ENCODE results near the gene NMS.

The NMS gene

DNA sequence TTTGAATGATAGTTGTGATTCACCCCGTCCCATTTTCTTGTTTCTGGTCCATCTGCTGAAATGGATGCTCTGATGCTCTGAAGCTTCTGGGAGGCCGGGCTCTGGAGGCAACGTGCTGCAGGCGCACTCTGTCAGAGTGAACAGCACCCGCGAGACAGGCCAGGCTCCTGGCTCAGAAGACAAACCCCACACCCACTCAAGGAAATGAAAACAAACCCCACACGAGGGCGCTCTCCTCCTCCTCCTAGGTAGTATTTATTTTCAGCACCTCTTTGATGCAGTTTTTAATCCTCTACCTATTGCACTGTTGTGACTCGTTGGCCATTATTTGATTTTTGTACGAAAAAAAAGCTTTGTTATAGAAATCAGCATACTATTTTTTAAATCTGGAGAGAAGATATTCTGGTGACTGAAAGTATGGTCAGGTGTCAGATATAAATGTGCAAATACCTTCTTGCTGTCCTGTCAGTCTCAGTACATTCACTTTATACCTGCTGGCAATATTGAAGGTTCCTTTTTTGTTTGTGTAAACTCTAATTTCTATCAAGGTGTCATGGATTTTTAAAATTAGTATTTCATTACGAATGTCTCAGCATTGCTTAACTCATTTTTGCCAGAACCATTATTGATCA is 42.5 kb upstream of the NMS start:
- Histone ChIP-seq H3K4me1 (ENCODE audit: control insufficient read depth in 2 of 2, insufficient read depth in 1 of 2, low read depth in 1 of 2, low read length in 2 of 2) (no peaks in the 10 kb centered on the region), H3K18ac (ENCODE audit: low read length) (no peak overlapping the region), H2BK12ac (ENCODE audit: low read length) (no peak overlapping the region), H3K9ac (ENCODE audit: low read depth, low read length, poor library complexity) (no peak overlapping the region), H3K27ac (replicated peaks; ENCODE audit: low read length) (no peak overlapping the region), H2AK5ac (ENCODE audit: low read depth, low read length) (no peak overlapping the region), H4K8ac (ENCODE audit: low read depth, low read length) (no peak overlapping the region), H3K4ac (ENCODE audit: low read length) (no peak overlapping the region), H3K4me3 (ENCODE audit: low read length in 2 of 2) (no peak overlapping the region), H3K23ac (ENCODE audit: low read depth, low read length, poor library complexity) (no peak overlapping the region), H3K27me3 (ENCODE audit: control insufficient read depth in 3 of 3, insufficient read depth in 3 of 3, low read depth in 1 of 3, low read length in 3 of 3) (peaks cover 0 to 6% (median 0%) of the 10 kb centered on the region in 3 experiments), H3K36me3 (replicated peaks in 1 of 2; ENCODE audit: control insufficient read depth in 2 of 2, insufficient read depth in 2 of 2, low read length in 2 of 2) (no peaks in the 10 kb centered on the region), H3K4me2 (ENCODE audit: insufficient read depth, low read length, poor library complexity, severe bottlenecking) (no peak overlapping the region), H2AFZ (ENCODE audit: low read length) (no peak overlapping the region), H3K79me1 (ENCODE audit: low read depth, low read length) (no peaks in the 10 kb centered on the region), H3K14ac (ENCODE audit: low read length) (no peak overlapping the region), H2BK15ac (ENCODE audit: low read length) (no peak overlapping the region), H3K9me3 (replicated peaks in 1 of 2; ENCODE audit: control insufficient read depth in 2 of 2, insufficient read depth in 1 of 2, low read depth in 1 of 2, low read length in 2 of 2) (peaks cover 0 to 2% of the 10 kb centered on the region in 2 donors), H4K91ac (ENCODE audit: low read depth, low read length, poor library complexity) (no peak overlapping the region), H2BK5ac (ENCODE audit: low read length) (no peak overlapping the region), H2BK120ac (ENCODE audit: low read depth, low read length) (no peak overlapping the region)
- WGBS, 2 donors (ENCODE audit: extremely low coverage in 2 of 2, insufficient read length in 2 of 2, insufficient replicate concordance in 1 of 2): no CpG with 5 or more reads among the region's 11 CpGs
- no peak for DNase-seq (ENCODE audit: low spot score)

GRCh38 chr2:100429726-100430125 is 40.6 kb upstream of the NMS start:
- Histone ChIP-seq H4K91ac (ENCODE audit: low read depth, low read length, poor library complexity) (no peak overlapping the region), H2BK15ac (ENCODE audit: low read length) (no peak overlapping the region), H2AK5ac (ENCODE audit: low read depth, low read length) (no peak overlapping the region), H3K4me3 (ENCODE audit: low read length in 2 of 2) (no peak overlapping the region), H3K4me2 (ENCODE audit: insufficient read depth, low read length, poor library complexity, severe bottlenecking) (no peak overlapping the region), H3K27me3 (ENCODE audit: control insufficient read depth in 3 of 3, insufficient read depth in 3 of 3, low read depth in 1 of 3, low read length in 3 of 3) (peaks cover 0 to 6% (median 0%) of the 10 kb centered on the region in 3 experiments), H3K14ac (ENCODE audit: low read length) (no peak overlapping the region), H3K23ac (ENCODE audit: low read depth, low read length, poor library complexity) (no peak overlapping the region), H4K8ac (ENCODE audit: low read depth, low read length) (no peak overlapping the region), H3K4ac (ENCODE audit: low read length) (no peak overlapping the region), H3K9ac (ENCODE audit: low read depth, low read length, poor library complexity) (no peak overlapping the region), H2BK5ac (ENCODE audit: low read length) (no peak overlapping the region), H3K36me3 (replicated peaks in 1 of 2; ENCODE audit: control insufficient read depth in 2 of 2, insufficient read depth in 2 of 2, low read length in 2 of 2) (no peaks in the 10 kb centered on the region), H3K4me1 (ENCODE audit: control insufficient read depth in 2 of 2, insufficient read depth in 1 of 2, low read depth in 1 of 2, low read length in 2 of 2) (no peaks in the 10 kb centered on the region), H2BK120ac (ENCODE audit: low read depth, low read length) (no peak overlapping the region), H3K27ac (replicated peaks; ENCODE audit: low read length) (no peak overlapping the region), H2AFZ (ENCODE audit: low read length) (no peak overlapping the region), H3K9me3 (replicated peaks in 1 of 2; ENCODE audit: control insufficient read depth in 2 of 2, insufficient read depth in 1 of 2, low read depth in 1 of 2, low read length in 2 of 2) (peaks cover 0 to 2% of the 10 kb centered on the region in 2 donors), H3K79me1 (ENCODE audit: low read depth, low read length) (no peaks in the 10 kb centered on the region), H2BK12ac (ENCODE audit: low read length) (no peak overlapping the region), H3K18ac (ENCODE audit: low read length) (no peak overlapping the region)
- no CpG with 5 or more reads among the region's 1 CpG for WGBS, 2 donors (ENCODE audit: extremely low coverage in 2 of 2, insufficient read length in 2 of 2, insufficient replicate concordance in 1 of 2)
- DNase-seq (ENCODE audit: low spot score): no peak

DNA sequence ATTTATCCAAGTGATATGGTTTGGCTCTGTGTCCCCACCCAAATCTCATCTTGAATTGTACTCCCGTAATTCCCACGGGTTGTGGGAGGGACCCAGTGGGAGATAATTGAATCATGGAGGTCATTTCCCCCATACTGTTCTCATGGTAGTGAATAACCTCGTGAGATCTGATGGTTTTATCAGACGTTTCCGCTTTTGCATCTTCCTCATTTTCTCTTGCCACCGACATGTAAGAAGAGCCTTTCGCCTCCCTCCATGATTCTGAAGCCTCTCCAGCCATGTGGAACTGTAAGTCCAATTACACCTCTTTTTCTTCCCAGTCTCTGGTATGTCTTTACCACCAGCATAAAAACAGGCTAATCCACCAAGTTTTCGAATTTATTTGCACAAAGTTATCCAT is 32.5 kb upstream of the NMS start:
- no peak overlapping the region for H3K4ac ChIP-seq (ENCODE audit: low read length)
- H2BK5ac ChIP-seq (ENCODE audit: low read length): no peak overlapping the region
- H3K18ac ChIP-seq (ENCODE audit: low read length): no peak overlapping the region
- no peak overlapping the region for H3K14ac ChIP-seq (ENCODE audit: low read length)
- no peak overlapping the region for H2AK5ac ChIP-seq (ENCODE audit: low read depth, low read length)
- no peaks in the 10 kb centered on the region for H3K9me3 ChIP-seq (replicated peaks in 1 of 2; ENCODE audit: control insufficient read depth in 2 of 2, insufficient read depth in 1 of 2, low read depth in 1 of 2, low read length in 2 of 2)
- no peaks in the 10 kb centered on the region for H3K36me3 ChIP-seq (replicated peaks in 1 of 2; ENCODE audit: control insufficient read depth in 2 of 2, insufficient read depth in 2 of 2, low read length in 2 of 2)
- H3K9ac ChIP-seq (ENCODE audit: low read depth, low read length, poor library complexity): no peak overlapping the region
- H3K27ac ChIP-seq (replicated peaks; ENCODE audit: low read length): no peak overlapping the region
- H2BK12ac ChIP-seq (ENCODE audit: low read length): no peak overlapping the region
- H4K8ac ChIP-seq (ENCODE audit: low read depth, low read length): no peak overlapping the region
- no peak overlapping the region for H3K23ac ChIP-seq (ENCODE audit: low read depth, low read length, poor library complexity)
- DNase-seq (ENCODE audit: low spot score): no peak
- H3K4me1 ChIP-seq (ENCODE audit: control insufficient read depth in 2 of 2, insufficient read depth in 1 of 2, low read depth in 1 of 2, low read length in 2 of 2): no peaks in the 10 kb centered on the region
- H2BK15ac ChIP-seq (ENCODE audit: low read length): no peak overlapping the region
- no peak overlapping the region for H3K4me3 ChIP-seq (ENCODE audit: low read length in 2 of 2)
- no CpG with 5 or more reads among the region's 8 CpGs for WGBS, 2 donors (ENCODE audit: extremely low coverage in 2 of 2, insufficient read length in 2 of 2, insufficient replicate concordance in 1 of 2)
- no peak overlapping the region for H3K4me2 ChIP-seq (ENCODE audit: insufficient read depth, low read length, poor library complexity, severe bottlenecking)
- H2BK120ac ChIP-seq (ENCODE audit: low read depth, low read length): no peak overlapping the region
- no peaks in the 10 kb centered on the region for H3K79me1 ChIP-seq (ENCODE audit: low read depth, low read length)
- no peak overlapping the region for H4K91ac ChIP-seq (ENCODE audit: low read depth, low read length, poor library complexity)
- H3K27me3 ChIP-seq (ENCODE audit: control insufficient read depth in 3 of 3, insufficient read depth in 3 of 3, low read depth in 1 of 3, low read length in 3 of 3): no peaks in the 10 kb centered on the region
- no peak overlapping the region for H2AFZ ChIP-seq (ENCODE audit: low read length)

DNA sequence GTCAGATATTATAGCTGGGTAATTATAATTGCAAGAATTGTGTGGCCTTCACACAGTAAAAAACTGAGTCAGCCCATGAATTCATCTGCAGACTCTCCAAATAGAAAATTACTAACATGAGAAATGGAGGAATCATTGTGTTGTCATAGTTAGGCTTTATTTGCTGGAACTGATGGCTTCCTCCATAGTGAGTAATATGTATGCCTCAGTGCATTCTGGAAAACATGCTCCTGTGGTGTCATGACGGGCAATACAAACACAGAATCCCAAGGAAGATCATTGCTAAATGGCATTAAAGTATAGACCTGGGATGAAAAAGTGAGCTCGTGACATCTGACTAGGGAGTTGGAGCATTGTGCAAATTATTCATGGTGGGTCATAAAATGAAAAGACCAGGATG is 23.6 kb upstream of the NMS start:
- no peak overlapping the region for H2BK120ac ChIP-seq (ENCODE audit: low read depth, low read length)
- no peak overlapping the region for H2BK15ac ChIP-seq (ENCODE audit: low read length)
- no peak for DNase-seq (ENCODE audit: low spot score)

More for the DNA sequence above, 23.6 kb upstream of the NMS start:
- no peak overlapping the region for H3K18ac ChIP-seq (ENCODE audit: low read length)
- H3K27ac ChIP-seq (replicated peaks; ENCODE audit: low read length): no peak overlapping the region
- H3K36me3 ChIP-seq (replicated peaks in 1 of 2; ENCODE audit: control insufficient read depth in 2 of 2, insufficient read depth in 2 of 2, low read length in 2 of 2): no peaks in the 10 kb centered on the region
- WGBS, 2 donors (ENCODE audit: extremely low coverage in 2 of 2, insufficient read length in 2 of 2, insufficient replicate concordance in 1 of 2): no CpG with 5 or more reads among the region's 2 CpGs
- H3K79me1 ChIP-seq (ENCODE audit: low read depth, low read length): no peaks in the 10 kb centered on the region
- no peak overlapping the region for H3K4ac ChIP-seq (ENCODE audit: low read length)
- no peak overlapping the region for H2AFZ ChIP-seq (ENCODE audit: low read length)
- H3K4me1 ChIP-seq (ENCODE audit: control insufficient read depth in 2 of 2, insufficient read depth in 1 of 2, low read depth in 1 of 2, low read length in 2 of 2): no peaks in the 10 kb centered on the region
- H3K9me3 ChIP-seq (replicated peaks in 1 of 2; ENCODE audit: control insufficient read depth in 2 of 2, insufficient read depth in 1 of 2, low read depth in 1 of 2, low read length in 2 of 2): peaks cover 0 to 5% of the 10 kb centered on the region in 2 donors
- H2BK12ac ChIP-seq (ENCODE audit: low read length): no peak overlapping the region
- H3K27me3 ChIP-seq (ENCODE audit: control insufficient read depth in 3 of 3, insufficient read depth in 3 of 3, low read depth in 1 of 3, low read length in 3 of 3): no peaks in the 10 kb centered on the region
- no peak overlapping the region for H2BK5ac ChIP-seq (ENCODE audit: low read length)
- H4K91ac ChIP-seq (ENCODE audit: low read depth, low read length, poor library complexity): no peak overlapping the region
- no peak overlapping the region for H3K9ac ChIP-seq (ENCODE audit: low read depth, low read length, poor library complexity)
- H3K23ac ChIP-seq (ENCODE audit: low read depth, low read length, poor library complexity): no peak overlapping the region
- no peak overlapping the region for H4K8ac ChIP-seq (ENCODE audit: low read depth, low read length)
- no peak overlapping the region for H3K4me2 ChIP-seq (ENCODE audit: insufficient read depth, low read length, poor library complexity, severe bottlenecking)
- no peak overlapping the region for H3K4me3 ChIP-seq (ENCODE audit: low read length in 2 of 2)
- H3K14ac ChIP-seq (ENCODE audit: low read length): no peak overlapping the region
- no peak overlapping the region for H2AK5ac ChIP-seq (ENCODE audit: low read depth, low read length)

All from neuronal stem cell (in vitro differentiated cells).